ENCODE measurements around the gene SORCS2.

The SORCS2 gene

DNA sequence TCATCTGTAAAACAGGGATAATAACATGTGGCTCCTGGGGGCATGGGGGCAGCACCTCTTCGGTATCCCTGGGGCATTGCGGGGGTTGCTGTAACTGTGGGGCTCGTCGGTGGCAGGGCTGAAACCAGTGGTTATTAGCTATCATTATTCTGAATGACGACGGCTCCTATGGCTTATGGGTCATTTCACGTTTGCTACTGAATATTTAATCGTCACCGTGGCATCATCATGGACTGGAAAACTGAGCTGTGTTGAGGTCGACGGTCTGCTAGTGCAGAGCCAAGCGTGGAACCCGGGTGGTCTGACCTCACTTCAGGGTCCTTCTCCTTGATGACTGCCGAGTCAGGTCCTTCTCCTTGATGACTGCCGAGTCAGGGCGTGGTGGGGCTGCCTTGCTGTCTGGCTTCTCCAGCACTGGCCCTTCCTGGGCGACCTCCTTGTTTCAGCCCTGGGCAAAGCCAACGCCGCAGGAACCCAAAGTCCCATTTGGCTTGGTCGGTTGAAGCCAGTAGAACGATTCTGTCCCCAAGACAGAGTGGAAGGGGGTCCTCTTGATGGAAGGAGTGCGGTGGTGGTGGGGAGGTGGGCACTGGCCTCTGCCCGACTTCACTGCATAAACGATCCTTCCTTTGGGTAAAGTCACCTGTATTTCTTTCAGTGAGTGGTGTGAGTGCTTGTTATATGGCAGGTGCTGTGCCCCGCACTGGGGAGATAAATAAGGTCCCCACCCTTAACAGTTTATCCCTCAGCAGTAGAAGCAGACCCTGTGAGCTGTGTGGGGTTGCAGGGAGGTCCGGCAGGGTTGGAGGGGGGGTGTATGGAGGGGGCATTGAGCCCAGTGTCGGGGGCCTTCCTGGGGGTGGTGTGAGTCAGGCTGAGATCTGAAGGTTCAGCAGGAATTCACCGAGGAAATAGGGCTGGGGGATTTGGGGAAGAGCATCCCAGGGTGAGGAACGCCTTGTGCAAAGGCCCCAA is 201.6 kb downstream of the SORCS2 start:
- Histone ChIP-seq H3K4me3 (ENCODE audit: low read depth, low read length) (no peak overlapping the region), H3K9me3 (ENCODE audit: control insufficient read depth, insufficient read depth, low read length) (no peaks in the 10 kb centered on the region), H3K36me3 (ENCODE audit: control insufficient read depth, insufficient read depth, low read length) (no peaks in the 10 kb centered on the region), H3K27me3 (ENCODE audit: control insufficient read depth, insufficient read depth, low read length) (no peaks in the 10 kb centered on the region), H3K9ac (ENCODE audit: low read depth, low read length) (no peak overlapping the region), H3K4me1 (ENCODE audit: control insufficient read depth, insufficient read depth, low read length) (no peaks in the 10 kb centered on the region)

DNA sequence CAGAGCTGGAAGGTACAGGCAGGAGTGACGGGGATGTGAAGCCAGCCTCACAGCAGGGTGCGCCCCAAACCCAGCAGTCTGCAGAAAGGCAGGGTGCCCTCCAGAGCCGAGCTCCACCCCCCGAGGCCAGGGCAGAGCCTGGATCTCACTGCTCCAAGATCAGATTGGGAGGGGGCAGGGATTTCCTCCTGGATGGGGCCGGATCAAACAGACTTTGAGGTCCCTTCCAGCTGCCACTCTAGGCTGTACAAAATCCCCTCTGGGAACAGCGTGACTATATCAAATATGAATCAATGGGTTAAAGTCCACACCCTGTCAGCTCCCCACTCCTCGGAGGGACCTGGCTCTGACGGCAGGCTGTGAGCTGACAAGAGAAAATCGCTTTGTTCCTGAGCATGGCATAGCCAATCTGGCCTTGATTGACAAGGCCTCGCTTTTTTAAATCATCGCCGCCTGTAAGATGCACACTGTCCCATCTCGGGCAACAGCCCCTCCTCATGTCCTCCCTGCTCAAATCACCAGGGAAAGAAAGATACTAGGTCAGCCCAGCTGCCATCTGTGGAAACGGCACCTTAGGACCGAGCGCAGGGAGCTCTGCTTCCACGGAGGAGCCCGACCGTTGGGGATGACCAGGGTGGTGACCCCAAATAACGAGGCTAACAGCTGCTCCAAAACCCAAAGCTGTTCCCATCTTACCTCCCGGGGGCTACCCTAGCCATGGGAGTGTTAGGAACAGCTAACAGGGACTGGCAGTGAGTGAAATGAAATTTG is 202.5 kb downstream of the SORCS2 start:
- no peaks in the 10 kb centered on the region for H3K27me3 ChIP-seq (ENCODE audit: control insufficient read depth, insufficient read depth, low read length)

DNA sequence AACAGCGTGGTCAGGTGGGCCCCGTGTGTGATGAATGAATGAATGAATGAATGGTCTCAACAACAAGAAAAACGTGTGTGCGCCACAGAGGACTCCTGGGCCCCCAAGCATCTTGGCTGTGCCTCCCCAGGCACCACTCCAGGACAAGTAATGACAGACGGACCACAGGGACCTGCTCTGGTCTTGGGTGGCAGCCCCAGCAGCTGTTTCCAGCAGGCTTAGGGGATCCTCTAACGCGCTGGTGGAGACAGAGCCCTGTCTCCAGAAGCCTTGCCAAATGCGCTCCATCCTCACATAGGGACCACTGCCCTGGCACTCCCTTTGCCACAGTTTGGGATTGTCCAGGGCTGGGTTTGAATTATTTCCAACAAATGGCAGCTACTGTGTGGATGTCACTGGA is 203.3 kb downstream of the SORCS2 start:
- Histone ChIP-seq H3K36me3 (ENCODE audit: control insufficient read depth, insufficient read depth, low read length) (no peaks in the 10 kb centered on the region), H3K27me3 (ENCODE audit: control insufficient read depth, insufficient read depth, low read length) (no peaks in the 10 kb centered on the region), H3K4me3 (ENCODE audit: low read depth, low read length) (no peak overlapping the region), H3K4me1 (ENCODE audit: control insufficient read depth, insufficient read depth, low read length) (no peaks in the 10 kb centered on the region), H3K9me3 (ENCODE audit: control insufficient read depth, insufficient read depth, low read length) (no peaks in the 10 kb centered on the region), H3K9ac (ENCODE audit: low read depth, low read length) (no peak overlapping the region)

More for the DNA sequence above, 202.5 kb downstream of the SORCS2 start:
- no peaks in the 10 kb centered on the region for H3K4me1 ChIP-seq (ENCODE audit: control insufficient read depth, insufficient read depth, low read length)
- no peak overlapping the region for H3K4me3 ChIP-seq (ENCODE audit: low read depth, low read length)
- H3K36me3 ChIP-seq (ENCODE audit: control insufficient read depth, insufficient read depth, low read length) = no peaks in the 10 kb centered on the region
- no peaks in the 10 kb centered on the region for H3K9me3 ChIP-seq (ENCODE audit: control insufficient read depth, insufficient read depth, low read length)
- no peak overlapping the region for H3K9ac ChIP-seq (ENCODE audit: low read depth, low read length)

DNA sequence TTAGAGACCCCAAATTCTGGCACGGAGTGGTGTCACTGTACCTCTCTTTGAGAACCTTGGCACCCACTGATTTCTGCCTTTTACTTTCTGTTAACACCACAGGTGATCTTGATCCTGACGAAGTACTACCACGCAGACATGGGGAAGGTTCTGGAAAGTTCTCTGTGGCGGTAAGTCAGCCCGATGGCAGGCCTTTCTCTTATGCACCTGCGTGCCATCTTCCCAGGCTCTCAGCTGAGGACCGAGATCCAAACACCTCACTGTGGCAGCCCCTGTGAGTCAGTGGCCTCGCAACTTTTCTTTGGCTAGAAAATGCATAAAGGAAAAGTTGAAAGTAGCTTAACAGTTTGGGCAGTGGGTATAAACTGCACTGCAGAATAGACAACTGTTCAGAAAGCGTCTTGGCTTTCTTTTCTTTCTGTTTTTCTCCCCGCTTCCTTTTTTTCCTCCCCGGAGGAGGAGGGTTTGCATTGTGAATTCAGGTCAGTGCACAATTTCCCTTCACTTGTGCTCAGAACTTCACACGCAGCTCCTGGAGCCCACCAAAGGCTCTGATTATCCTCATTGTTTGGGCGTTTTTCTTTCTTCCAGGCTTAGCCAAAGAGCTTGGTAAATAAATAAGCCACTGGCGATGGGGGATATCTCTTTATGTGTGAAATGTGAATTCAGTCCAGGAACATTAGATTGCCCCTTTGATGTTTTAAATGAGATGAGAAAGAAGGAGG is 204.0 kb downstream of the SORCS2 start:
- no peaks in the 10 kb centered on the region for H3K9me3 ChIP-seq (ENCODE audit: control insufficient read depth, insufficient read depth, low read length)
- no peaks in the 10 kb centered on the region for H3K36me3 ChIP-seq (ENCODE audit: control insufficient read depth, insufficient read depth, low read length)
- no peaks in the 10 kb centered on the region for H3K27me3 ChIP-seq (ENCODE audit: control insufficient read depth, insufficient read depth, low read length)
- no peak overlapping the region for H3K4me3 ChIP-seq (ENCODE audit: low read depth, low read length)
- H3K9ac ChIP-seq (ENCODE audit: low read depth, low read length) = no peak overlapping the region
- H3K4me1 ChIP-seq (ENCODE audit: control insufficient read depth, insufficient read depth, low read length) = no peaks in the 10 kb centered on the region

DNA sequence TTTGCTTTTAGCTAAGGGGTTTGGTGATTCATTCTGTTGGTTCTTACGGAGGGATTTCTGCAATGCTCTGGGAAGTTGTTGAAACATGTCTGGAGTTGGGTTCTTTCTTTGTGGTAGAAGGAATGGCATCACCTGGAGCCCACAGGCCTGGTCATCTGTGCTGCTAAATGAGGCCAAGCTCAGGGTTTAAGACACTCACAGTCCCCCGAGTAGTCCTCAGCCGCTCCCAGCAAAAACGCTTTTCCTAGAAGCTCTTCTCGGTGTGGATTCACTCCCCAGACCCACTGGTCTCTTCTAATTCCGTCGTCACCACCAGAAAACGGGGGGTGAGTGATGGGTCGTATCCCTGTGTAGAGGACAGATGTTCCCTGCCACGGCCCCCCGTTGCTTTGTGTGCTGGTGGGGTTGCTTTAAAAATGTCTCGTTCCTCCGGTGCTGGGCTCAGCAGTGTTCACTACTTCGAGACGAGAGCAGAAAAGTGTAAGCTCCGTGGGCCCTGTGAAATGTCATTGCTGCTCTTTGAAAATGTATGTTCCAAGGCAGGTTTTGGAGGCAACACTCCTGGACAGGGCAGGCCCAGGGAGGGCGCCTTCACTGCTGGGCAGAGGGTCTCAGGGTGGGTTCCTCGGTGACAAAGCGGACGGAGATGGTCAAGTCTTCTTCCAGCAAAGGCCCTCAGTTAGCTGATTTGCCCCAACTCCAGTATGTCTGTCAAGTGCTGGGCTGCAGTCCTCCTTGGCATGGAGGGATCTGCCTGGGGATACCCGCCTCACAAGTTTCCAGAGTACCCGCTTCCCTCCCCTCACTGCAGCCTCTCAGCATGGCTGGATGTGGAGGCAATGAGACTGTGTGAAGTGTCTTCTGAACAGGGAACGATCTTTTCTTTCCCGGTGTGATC is 205.1 kb downstream of the SORCS2 start:
- Histone ChIP-seq H3K9me3 (ENCODE audit: control insufficient read depth, insufficient read depth, low read length) (no peaks in the 10 kb centered on the region), H3K4me1 (ENCODE audit: control insufficient read depth, insufficient read depth, low read length) (no peaks in the 10 kb centered on the region), H3K4me3 (ENCODE audit: low read depth, low read length) (no peak overlapping the region), H3K9ac (ENCODE audit: low read depth, low read length) (no peak overlapping the region), H3K27me3 (ENCODE audit: control insufficient read depth, insufficient read depth, low read length) (no peaks in the 10 kb centered on the region), H3K36me3 (ENCODE audit: control insufficient read depth, insufficient read depth, low read length) (no peaks in the 10 kb centered on the region)

DNA sequence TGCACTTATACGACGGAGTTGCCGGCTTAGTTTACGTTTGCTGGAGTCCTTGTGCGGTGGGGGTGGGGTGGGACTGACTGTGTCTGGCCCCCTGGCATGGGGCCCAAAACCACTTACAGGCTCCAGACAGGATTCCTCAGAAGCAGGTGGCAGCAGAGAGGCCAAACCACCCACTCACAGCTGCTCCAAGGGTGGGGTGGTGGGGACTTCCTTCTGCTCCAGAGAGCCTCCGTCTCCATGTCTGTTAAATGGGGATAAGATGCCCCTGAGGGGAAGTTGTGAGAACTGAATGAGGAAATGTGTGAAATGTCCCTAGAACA is 205.7 kb downstream of the SORCS2 start:
- no peaks in the 10 kb centered on the region for H3K4me1 ChIP-seq (ENCODE audit: control insufficient read depth, insufficient read depth, low read length)
- H3K9ac ChIP-seq (ENCODE audit: low read depth, low read length) = no peak overlapping the region
- H3K4me3 ChIP-seq (ENCODE audit: low read depth, low read length) = no peak overlapping the region
- no peaks in the 10 kb centered on the region for H3K9me3 ChIP-seq (ENCODE audit: control insufficient read depth, insufficient read depth, low read length)
- H3K27me3 ChIP-seq (ENCODE audit: control insufficient read depth, insufficient read depth, low read length) = no peaks in the 10 kb centered on the region
- no peaks in the 10 kb centered on the region for H3K36me3 ChIP-seq (ENCODE audit: control insufficient read depth, insufficient read depth, low read length)

DNA sequence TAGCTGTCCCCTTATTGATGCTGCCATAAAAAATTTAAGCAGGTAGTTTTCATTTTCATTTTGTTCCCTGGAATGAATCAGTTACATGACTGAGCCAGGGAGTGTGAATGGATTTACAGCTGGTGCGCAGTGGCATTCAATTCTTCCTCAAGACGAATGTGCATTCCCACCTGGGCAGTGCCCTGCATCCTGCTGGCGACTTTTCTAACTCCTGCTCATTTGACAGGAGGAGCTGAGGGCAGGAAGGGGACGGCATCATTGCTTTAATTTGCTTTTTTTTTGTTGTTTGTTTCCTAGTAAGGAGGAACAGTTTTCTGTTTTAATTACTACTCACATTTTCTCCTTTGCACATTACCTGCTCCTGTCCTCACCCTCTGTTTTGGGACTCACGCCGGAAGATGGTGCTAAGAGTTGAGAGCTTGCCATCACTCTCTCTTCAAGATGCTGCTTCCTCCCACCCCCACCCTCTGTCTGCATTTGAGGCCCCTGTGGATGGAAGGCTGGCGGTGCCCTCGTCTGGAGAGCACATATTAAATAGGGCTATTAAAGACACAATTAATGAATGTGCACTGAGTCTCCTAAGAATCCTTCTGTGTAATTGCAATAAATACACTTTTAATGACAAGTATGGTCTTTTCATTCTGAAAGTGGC is 206.6 kb downstream of the SORCS2 start:
- H3K36me3 ChIP-seq (ENCODE audit: control insufficient read depth, insufficient read depth, low read length) = no peaks in the 10 kb centered on the region
- H3K9ac ChIP-seq (ENCODE audit: low read depth, low read length) = no peak overlapping the region
- H3K4me3 ChIP-seq (ENCODE audit: low read depth, low read length) = no peak overlapping the region
- no peaks in the 10 kb centered on the region for H3K27me3 ChIP-seq (ENCODE audit: control insufficient read depth, insufficient read depth, low read length)
- H3K9me3 ChIP-seq (ENCODE audit: control insufficient read depth, insufficient read depth, low read length) = no peaks in the 10 kb centered on the region
- H3K4me1 ChIP-seq (ENCODE audit: control insufficient read depth, insufficient read depth, low read length) = no peaks in the 10 kb centered on the region

DNA sequence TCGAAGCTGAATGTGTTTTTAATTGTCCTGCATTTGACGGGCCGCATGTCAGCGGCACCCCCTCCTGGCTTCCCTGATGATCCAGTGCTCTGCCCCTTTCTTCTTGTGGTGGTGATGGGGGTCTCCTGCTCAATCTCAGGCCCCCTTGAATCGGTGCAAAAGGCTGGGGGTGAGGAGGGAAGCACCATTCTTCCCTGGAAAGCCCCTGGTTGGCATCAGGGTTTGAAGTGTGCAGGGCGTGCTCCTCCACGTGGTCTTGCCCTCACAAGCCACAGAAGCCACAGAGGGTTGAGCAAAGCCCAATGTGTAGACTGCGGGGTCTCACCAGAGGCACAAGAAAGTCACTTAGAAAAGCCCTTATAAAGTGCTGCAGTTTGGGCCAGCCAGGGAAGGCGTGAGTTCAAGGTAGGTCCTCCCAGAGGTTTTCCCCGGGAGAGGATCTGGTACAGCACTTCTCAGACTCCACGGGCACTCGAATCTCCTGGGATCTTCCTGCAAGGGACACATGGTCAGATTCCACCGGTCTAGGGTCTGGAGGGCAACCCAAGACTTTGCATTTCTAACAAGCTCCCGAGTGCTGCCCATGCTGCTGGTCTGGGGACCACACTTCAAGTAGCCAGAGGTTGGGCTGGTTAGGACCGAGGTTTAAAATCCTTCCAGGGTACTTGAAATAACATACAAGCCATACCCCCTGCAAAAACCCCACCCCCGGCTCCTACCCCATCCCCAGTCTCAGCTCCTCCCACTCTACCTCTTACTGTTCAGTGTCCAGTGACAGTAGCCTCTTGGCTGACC is 207.3 kb downstream of the SORCS2 start:
- Histone ChIP-seq H3K4me1 (ENCODE audit: control insufficient read depth, insufficient read depth, low read length) (no peaks in the 10 kb centered on the region), H3K9ac (ENCODE audit: low read depth, low read length) (no peak overlapping the region), H3K36me3 (ENCODE audit: control insufficient read depth, insufficient read depth, low read length) (no peaks in the 10 kb centered on the region), H3K9me3 (ENCODE audit: control insufficient read depth, insufficient read depth, low read length) (no peaks in the 10 kb centered on the region), H3K4me3 (ENCODE audit: low read depth, low read length) (no peak overlapping the region), H3K27me3 (ENCODE audit: control insufficient read depth, insufficient read depth, low read length) (no peaks in the 10 kb centered on the region)

DNA sequence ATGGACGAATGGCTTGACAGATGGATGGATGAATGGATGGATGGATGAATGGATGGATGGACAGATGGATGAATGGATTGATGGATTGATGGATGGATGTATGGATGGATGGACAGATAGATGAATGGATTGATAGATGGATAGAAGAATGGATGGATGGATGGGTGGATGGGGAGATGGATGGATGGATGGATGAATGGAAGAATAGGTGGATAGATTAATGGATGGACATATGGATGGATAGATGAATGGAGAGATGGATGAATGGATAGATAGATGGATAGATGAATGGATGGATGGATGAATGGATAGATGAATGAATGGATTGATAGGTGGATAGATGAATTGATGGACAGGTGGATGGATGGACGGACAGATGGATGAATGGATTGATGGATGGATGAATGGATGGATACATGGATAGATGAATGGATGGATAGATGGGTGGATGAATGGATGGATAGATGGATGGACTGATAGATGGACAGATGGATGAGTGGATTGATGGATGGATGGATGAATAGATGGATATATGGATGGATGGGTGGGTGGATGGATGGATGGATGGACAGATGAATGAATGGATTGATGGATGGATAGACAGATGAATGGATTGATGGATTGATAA is 208.4 kb downstream of the SORCS2 start:
- Histone ChIP-seq H3K27me3 (ENCODE audit: control insufficient read depth, insufficient read depth, low read length) (no peaks in the 10 kb centered on the region), H3K9ac (ENCODE audit: low read depth, low read length) (no peak overlapping the region), H3K4me1 (ENCODE audit: control insufficient read depth, insufficient read depth, low read length) (no peaks in the 10 kb centered on the region), H3K36me3 (ENCODE audit: control insufficient read depth, insufficient read depth, low read length) (no peaks in the 10 kb centered on the region), H3K9me3 (ENCODE audit: control insufficient read depth, insufficient read depth, low read length) (no peaks in the 10 kb centered on the region), H3K4me3 (ENCODE audit: low read depth, low read length) (no peak overlapping the region)

DNA sequence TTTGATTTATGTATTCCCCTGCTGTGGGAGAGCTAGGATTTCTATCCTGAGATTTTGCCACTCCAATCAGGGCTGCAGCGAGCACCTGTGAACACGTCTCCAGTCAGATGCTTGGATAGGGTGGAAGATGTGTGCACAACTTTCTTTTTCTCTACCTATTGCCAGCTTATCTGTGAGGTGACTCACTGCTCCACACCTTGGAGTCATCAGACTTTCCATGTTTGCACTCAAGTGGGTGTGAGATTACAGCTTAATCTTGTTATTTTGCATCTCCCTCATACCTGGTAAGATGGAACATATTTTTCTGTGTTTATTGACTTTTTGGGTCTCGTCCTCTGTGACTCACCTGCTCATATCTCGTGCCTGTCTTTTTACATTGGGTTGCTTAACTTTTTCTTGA is 210.2 kb downstream of the SORCS2 start:
- no peak overlapping the region for H3K4me3 ChIP-seq (ENCODE audit: low read depth, low read length)
- no peaks in the 10 kb centered on the region for H3K36me3 ChIP-seq (ENCODE audit: control insufficient read depth, insufficient read depth, low read length)
- H3K27me3 ChIP-seq (ENCODE audit: control insufficient read depth, insufficient read depth, low read length) = no peaks in the 10 kb centered on the region
- no peaks in the 10 kb centered on the region for H3K9me3 ChIP-seq (ENCODE audit: control insufficient read depth, insufficient read depth, low read length)
- H3K4me1 ChIP-seq (ENCODE audit: control insufficient read depth, insufficient read depth, low read length) = no peaks in the 10 kb centered on the region
- H3K9ac ChIP-seq (ENCODE audit: low read depth, low read length) = no peak overlapping the region

All from iPS-15b (cell line).